HFFc6 (cell line): ENCODE data around the gene NINJ1. TPM values are rescaled to one million over a fixed set of nuclear protein-coding genes. Genes with fewer than 3 reads are reported as not detected.

Source experiments
- DNase-seq: peaks from one replicate; pipeline ENCODE4 v3.0.0-alpha.2; 2018
- H3K27ac Mint-ChIP-seq: 2 replicates; pipeline ENCODE4 v1.8.0; 2020; ENCODE audit warnings: mild to moderate bottlenecking, mixed read lengths
- H3K27me3 Mint-ChIP-seq: 2 replicates; pipeline ENCODE4 v1.8.0; 2021; ENCODE audit warnings: mild to moderate bottlenecking, moderate library complexity, mixed read lengths; ENCODE audit not compliant: insufficient read depth
- H3K36me3 Mint-ChIP-seq: 2 replicates; pipeline ENCODE4 v1.8.0; 2021; ENCODE audit warnings: low read depth, mixed read lengths
- H3K4me1 Mint-ChIP-seq: 2 replicates; pipeline ENCODE4 v1.8.0; 2020; ENCODE audit warnings: low read depth, mixed read lengths
- H3K4me3 Mint-ChIP-seq: 2 replicates; pipeline ENCODE4 v1.8.0; 2020; ENCODE audit warnings: mild to moderate bottlenecking, moderate library complexity, mixed read lengths
- H3K9me3 Mint-ChIP-seq: 2 replicates; pipeline ENCODE4 v1.8.0; 2020; ENCODE audit warnings: mild to moderate bottlenecking, mixed read lengths
- total RNA-seq, 6 experiments: library from RNA; stranded (reverse); fragmentation: NEBNext Ultra II Directional; extraction: Animal tissue kit (Norgen Biotek cat#: 25700); gene quantifications; 2 replicates in 1 of 6; 3 replicates in 5 of 6; pipeline ENCODE4 v1.2.3, GENCODE V29; 2021
- TF ChIP-seq, protein P1 (sequence below): fragments of 200-600 bp; sonication (generic); IDR thresholded peaks from 2 replicates; pipeline ENCODE4 v1.5.0; 2021; ENCODE audit warnings: antibody characterized with exemption, mild to moderate bottlenecking

The NINJ1 gene
- total RNA-seq, 6 experiments from 2014 or later, result 23.2 to 28.0 (median 25.6) TPM

- no peak for DNase-seq
- Mint-ChIP-seq H3K4me1 (peaks cover 51% of the 10 kb centered on the region), H3K27ac (peak overlapping the region; percentile 97), H3K4me3 (peak overlapping the region; percentile 92), H3K36me3 (peaks cover 5% of the 10 kb centered on the region; the same call in 1 of the 2 replicates), H3K27me3 (peaks cover 4% of the 10 kb centered on the region; the same call in 1 of the 2 replicates), H3K9me3 (no peaks in the 10 kb centered on the region; the same call in 1 of the 2 replicates)
- TF ChIP-seq, protein P1, sequence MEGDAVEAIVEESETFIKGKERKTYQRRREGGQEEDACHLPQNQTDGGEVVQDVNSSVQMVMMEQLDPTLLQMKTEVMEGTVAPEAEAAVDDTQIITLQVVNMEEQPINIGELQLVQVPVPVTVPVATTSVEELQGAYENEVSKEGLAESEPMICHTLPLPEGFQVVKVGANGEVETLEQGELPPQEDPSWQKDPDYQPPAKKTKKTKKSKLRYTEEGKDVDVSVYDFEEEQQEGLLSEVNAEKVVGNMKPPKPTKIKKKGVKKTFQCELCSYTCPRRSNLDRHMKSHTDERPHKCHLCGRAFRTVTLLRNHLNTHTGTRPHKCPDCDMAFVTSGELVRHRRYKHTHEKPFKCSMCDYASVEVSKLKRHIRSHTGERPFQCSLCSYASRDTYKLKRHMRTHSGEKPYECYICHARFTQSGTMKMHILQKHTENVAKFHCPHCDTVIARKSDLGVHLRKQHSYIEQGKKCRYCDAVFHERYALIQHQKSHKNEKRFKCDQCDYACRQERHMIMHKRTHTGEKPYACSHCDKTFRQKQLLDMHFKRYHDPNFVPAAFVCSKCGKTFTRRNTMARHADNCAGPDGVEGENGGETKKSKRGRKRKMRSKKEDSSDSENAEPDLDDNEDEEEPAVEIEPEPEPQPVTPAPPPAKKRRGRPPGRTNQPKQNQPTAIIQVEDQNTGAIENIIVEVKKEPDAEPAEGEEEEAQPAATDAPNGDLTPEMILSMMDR, result no peak
Observed at GRCh38 chr9:93097511-93098201, 36.4 kb downstream of the NINJ1 start.

DNA sequence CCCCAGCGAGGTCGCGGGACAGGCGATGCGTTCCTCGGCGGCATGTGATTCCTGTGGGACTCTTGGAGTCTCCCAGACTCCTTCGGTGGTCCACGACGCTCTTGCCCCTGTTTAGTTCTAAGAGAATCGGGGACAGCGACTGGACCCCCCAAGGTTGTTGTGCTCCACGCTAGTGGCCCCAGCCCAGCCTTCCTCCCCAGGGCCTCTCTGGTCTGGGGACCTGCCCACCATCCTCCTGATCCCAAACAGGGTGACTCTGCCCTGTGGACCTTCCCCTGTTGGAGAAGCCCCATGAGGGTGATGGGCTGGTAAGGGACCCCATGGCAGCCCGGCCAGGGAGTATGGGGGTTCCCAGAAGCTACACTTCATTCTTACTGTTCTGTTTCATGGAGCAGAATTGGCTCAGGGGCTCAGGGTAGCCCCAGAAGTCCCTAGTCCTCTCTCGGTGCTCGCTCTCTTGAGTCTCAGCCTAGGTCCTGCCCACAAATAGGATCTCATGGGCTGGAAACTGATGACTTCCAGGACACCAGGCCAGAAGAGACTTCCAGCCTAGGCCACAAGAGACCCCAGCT lies 37.2 kb downstream of the NINJ1 start:
- peaks cover 4% of the 10 kb centered on the region; the same call in 1 of the 2 replicates for H3K27me3 Mint-ChIP-seq
- TF ChIP-seq, protein P1, result no peak
- H3K4me3 Mint-ChIP-seq, result peak overlapping the region; percentile 92
- H3K36me3 Mint-ChIP-seq, result peaks cover 9% of the 10 kb centered on the region; the same call in 1 of the 2 replicates
- no peak for DNase-seq
- peaks cover 59% of the 10 kb centered on the region for H3K4me1 Mint-ChIP-seq
- peak overlapping the region; percentile 97 for H3K27ac Mint-ChIP-seq
- peaks cover 6% of the 10 kb centered on the region for H3K9me3 Mint-ChIP-seq

GRCh38 chr9:93096131-93096802 lies 37.8 kb downstream of the NINJ1 start, which contains the start of gene CARD19:
CARD19 (plus strand) TSS chr9:93096217; CDS start chr9:93096346, 129 bp downstream.
- DNase-seq, result no peak
- Mint-ChIP-seq H3K9me3 (peaks cover 12% of the 10 kb centered on the region), H3K27me3 (peaks cover 5% of the 10 kb centered on the region), H3K4me1 (peaks cover 65% of the 10 kb centered on the region), H3K4me3 (peak within 1 kb of the TSS; percentile 92), H3K27ac (peak within 1 kb of the TSS; percentile 97), H3K36me3 (peaks cover 13% of the 10 kb centered on the region)
- TF ChIP-seq, protein P1, result peak; percentile 53

- H3K4me3 Mint-ChIP-seq, result peak overlapping the region; percentile 64
- H3K36me3 Mint-ChIP-seq, result peaks cover 12% of the 10 kb centered on the region
- peaks cover 64% of the 10 kb centered on the region for H3K4me1 Mint-ChIP-seq
- H3K9me3 Mint-ChIP-seq, result peaks cover 18% of the 10 kb centered on the region
- TF ChIP-seq, protein P1, result no peak
- H3K27ac Mint-ChIP-seq, result peak overlapping the region; percentile 80
- peak; percentile 97 for DNase-seq
- peaks cover 7% of the 10 kb centered on the region for H3K27me3 Mint-ChIP-seq
Observed at GRCh38 chr9:93095205-93096130, 38.6 kb downstream of the NINJ1 start.
